ENCODE measurements around the gene NAV3.

Gene NAV3

DNA sequence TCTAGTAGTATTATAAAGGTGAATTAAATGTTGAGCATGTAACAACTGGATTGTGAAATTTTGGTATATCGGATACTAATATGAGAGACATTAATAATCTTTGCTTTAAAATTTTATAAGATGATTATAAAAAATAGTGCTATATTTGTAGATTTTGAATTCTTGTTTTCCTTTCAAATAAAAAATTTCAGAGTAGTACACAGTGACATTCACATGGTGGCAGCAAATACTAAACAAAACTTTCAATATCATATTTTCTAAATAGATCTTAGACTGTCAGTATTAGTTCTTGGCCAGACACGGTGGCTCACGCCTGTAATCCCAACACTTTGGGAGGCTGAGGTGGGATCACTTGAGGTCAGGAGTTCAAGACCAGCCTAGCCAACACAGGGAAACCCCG is 166.0 kb downstream of the NAV3 start:
- no peak for DNase-seq

GRCh38 chr12:77998236-77998786 is 167.6 kb downstream of the NAV3 start:
- no peak for DNase-seq

GRCh38 chr12:77999074-77999715 is 168.5 kb downstream of the NAV3 start:
- DNase-seq: no peak

DNA sequence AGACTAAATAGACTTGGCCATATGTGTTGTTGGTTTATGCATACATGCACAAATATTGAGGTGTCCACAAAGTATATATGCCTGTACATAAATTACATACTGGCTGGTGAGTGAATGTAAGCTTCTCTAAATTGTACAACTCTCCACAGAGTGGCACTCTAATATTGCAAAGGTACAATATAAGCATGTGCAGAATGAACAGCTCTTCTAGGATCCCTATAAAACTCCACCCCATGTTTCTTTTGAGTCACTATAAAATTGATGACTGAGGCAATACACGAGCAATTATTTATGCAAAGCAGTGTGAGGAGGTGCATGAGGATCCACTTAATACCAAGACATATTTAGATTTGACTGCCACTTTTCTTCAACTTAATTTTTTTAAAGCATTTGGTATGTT is 172.2 kb downstream of the NAV3 start:
- DNase-seq: peak; percentile 2

GRCh38 chr12:78004249-78005093 is 173.8 kb downstream of the NAV3 start:
- DNase-seq: no peak

- no peak for DNase-seq
Measured at GRCh38 chr12:78005094-78005492, 174.4 kb downstream of the NAV3 start.

GRCh38 chr12:78007173-78007572 is 176.5 kb downstream of the NAV3 start:
- no peak for DNase-seq

DNA sequence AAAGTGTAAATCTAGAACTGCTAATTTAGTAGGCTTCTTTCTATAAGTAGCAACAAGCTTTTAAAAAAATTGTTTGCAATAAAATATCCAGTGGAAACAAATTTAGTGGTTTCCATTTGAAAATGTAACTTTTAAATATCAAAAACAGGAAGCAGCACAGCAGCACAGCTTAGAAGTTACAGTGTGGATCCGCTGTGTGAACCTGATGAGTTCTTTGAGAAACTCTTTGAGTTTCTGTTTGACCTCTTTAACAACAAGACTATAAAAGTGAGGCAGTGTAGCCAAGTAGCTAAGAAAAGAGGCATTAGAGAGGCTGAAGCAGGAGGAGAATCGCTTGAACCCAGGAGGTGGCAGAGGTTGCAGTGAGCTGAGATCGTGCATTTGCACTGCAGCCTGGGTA is 178.3 kb downstream of the NAV3 start:
- DNase-seq: no peak

GRCh38 chr12:78018171-78018910 is 187.6 kb downstream of the NAV3 start:
- no peak for DNase-seq

DNA sequence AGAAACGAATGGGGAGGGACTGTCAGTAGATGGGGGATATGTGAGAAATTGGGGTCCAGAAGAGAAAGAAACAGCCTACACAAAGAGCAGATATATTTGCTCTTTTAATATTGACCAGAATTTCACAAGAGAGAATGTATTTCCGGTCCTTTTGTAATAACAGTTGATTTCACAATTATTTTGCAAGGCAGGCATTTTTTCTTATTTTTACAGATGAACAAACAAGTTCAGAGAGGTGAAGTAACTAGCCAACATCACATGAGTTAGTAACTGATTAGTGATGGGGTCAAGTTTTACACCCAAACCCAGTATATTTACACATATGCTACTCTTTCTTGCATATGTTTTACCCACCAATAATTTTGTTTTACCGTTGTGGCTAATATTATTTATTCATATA is 188.2 kb downstream of the NAV3 start:
- no peak for DNase-seq

DNA sequence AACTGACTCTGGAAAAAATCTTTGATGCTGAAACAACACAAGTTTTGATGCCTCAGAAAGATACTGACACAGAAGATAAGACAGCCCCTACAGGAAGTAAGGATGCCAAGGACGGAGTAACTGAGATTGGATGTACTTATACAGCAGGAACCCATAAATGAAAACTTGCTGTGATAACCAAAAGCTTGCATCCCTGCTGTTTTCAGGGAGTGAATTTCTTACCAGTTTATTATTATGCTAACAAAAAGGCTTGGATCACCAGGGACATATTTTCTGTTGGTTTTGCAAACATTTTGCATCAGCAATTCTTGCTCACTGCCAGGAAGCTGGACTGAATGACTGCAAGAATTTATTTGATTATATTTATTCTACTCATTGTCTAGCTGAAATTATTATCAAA is 197.7 kb downstream of the NAV3 start:
- no peak for DNase-seq

- no peak for DNase-seq
Measured at GRCh38 chr12:78034025-78034424, 203.3 kb downstream of the NAV3 start.

- DNase-seq: no peak
Measured at GRCh38 chr12:78035901-78036606, 205.4 kb downstream of the NAV3 start.

DNA sequence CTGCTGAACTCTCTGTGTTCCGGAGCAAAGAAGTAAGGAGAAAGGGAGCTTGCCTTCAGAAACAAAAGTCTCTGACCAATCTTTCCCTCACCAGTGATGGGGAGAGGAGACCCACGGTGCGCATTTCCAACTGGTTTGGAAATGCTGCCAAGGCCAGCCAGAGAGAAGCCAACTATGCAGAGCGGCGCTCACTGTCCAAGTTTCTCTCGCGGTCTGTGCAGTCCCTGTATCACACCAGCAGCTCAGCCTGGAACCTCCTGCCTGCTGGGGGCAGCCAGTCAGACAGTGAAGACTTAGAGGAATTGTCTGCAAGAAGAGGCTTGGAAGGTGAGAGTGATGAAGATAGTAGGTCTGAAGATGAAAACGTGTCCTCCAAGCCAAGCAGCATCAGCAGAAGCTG is 206.2 kb downstream of the NAV3 start:
- no peak for DNase-seq

GRCh38 chr12:78037707-78038106 is 207.0 kb downstream of the NAV3 start:
- DNase-seq: no peak

DNA sequence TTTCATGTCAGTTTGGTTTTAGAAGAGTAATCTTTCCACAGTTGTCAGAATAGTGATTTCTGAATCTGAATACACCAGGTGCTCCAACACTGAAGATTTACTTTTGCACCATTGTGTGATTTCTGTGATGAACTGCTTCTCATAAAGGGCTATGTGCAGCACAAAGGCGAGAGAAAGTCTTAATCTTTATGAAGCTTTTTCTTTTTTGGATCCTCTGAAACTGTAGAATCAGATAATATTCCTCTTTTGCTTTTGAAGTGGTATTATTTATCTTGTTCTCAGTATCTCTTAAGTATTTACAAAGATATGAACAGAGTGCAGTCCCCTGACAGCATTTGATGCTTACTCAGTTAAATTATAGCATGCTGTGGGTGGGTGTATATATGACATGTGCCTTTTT is 207.8 kb downstream of the NAV3 start:
- DNase-seq: no peak

DNA sequence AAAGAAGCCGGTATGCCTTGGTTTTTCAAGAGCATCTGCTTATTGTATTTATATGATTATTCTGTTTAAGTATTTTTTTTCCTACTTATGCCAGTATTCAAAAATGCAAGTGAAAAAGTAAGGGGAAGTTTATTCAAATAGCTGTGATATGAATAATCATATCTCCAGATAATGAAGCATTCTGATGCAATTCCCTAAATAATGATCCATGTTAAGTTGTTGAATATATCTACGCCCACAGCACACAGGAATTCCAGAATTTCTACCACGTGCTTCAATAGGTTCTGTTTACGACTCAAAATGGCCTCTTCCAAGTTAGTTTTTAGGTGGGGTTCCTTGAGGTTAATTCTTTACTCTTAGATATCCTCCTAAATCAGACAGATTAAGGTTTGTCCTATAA is 208.3 kb downstream of the NAV3 start:
- DNase-seq: no peak

DNA sequence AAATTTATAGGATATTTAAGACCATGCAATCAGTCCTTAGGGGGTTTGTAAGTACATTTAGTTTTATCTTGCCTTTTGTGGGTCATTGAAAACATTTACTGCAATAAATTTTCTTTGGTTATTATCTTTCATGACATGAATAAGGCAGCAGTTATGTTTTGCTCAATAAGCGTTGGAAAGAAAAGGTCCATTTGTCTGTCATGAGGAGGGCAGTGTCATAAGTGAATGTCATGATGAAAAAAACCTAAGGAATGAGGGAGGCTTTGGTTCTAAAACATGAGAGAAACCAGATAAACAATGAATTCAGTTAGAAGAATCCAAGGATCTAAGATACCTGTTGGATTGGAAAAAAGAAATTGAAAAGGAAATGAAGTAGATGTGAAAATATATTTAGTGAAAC is 209.4 kb downstream of the NAV3 start:
- DNase-seq: no peak

GRCh38 chr12:78050790-78051189 is 220.1 kb downstream of the NAV3 start:
- no peak for DNase-seq

- DNase-seq: no peak
Measured at GRCh38 chr12:78055545-78055944, 224.9 kb downstream of the NAV3 start.

GRCh38 chr12:78057075-78057474 is 226.4 kb downstream of the NAV3 start:
- no peak for DNase-seq

- DNase-seq: no peak
Measured at GRCh38 chr12:78060186-78060585, 229.5 kb downstream of the NAV3 start.

GRCh38 chr12:78062786-78063185 is 232.1 kb downstream of the NAV3 start:
- no peak for DNase-seq

All from COR-L47 (cell line).